Bronchial epithelial cell (primary cell): Measurements from ENCODE around the gene IQCM. TPM values are rescaled to one million over a fixed set of nuclear protein-coding genes. Genes with fewer than 3 reads are reported as not detected.
A peak's percentile ranks its signal among the peaks of the same experiment; 100 is the strongest.

ENCODE experiments used
- DNase-seq: peaks from one replicate; pipeline ENCODE4 v3.0.0-alpha.2; 2010; ENCODE audit warnings: low read depth
- FAIRE-seq: peaks from 2 replicates; lab custom pipeline; 2011; peaks lifted over from hg19 to GRCh38; lab: Jason Lieb, UNC
- H3K27me3 ChIP-seq: 2 replicates; pipeline ENCODE4 v1.5.1; 2011; ENCODE audit warnings: low read length; ENCODE audit not compliant: control insufficient read depth, insufficient read depth
- H3K36me3 ChIP-seq: 2 replicates; pipeline ENCODE4 v1.5.1; 2011; ENCODE audit warnings: low read length; ENCODE audit not compliant: control insufficient read depth, insufficient read depth
- H3K4me3 ChIP-seq: 2 replicates; pipeline ENCODE4 v1.5.1; 2011; ENCODE audit warnings: mild to moderate bottlenecking, low read depth, low read length, control low read depth
- CTCF ChIP-seq: IDR thresholded peaks from 2 replicates; pipeline ENCODE4 v1.5.1; 2011; ENCODE audit warnings: mild to moderate bottlenecking, moderate library complexity, low read length, control low read depth, inconsistent platforms; ENCODE audit not compliant: insufficient read depth, severe bottlenecking
- total RNA-seq: library from RNA; depleted of rRNA; stranded (reverse); fragments of >200 nt; gene quantifications from 2 replicates; pipeline ENCODE4 v1.2.1, GENCODE V29; 2014

Gene IQCM
- total RNA-seq, 1 donor from 2014 or later: not detected

- H3K4me3 ChIP-seq: no peak overlapping the region
- DNase-seq (peak; percentile 35), FAIRE-seq (no peak)
- H3K36me3 ChIP-seq: no peaks in the 10 kb centered on the region
- no peaks in the 10 kb centered on the region for H3K27me3 ChIP-seq
- no peak for TF ChIP-seq CTCF
These were observed 106.0 kb downstream of the IQCM start for GRCh38 chr4:149709640-149710039.

- no peaks in the 10 kb centered on the region for H3K36me3 ChIP-seq
- TF ChIP-seq CTCF: no peak
- H3K27me3 ChIP-seq: no peaks in the 10 kb centered on the region
- DNase-seq (peak; percentile 96), FAIRE-seq (no peak)
- no peak overlapping the region for H3K4me3 ChIP-seq
These were observed 107.0 kb downstream of the IQCM start for GRCh38 chr4:149708513-149709130.

GRCh38 chr4:149707862-149708261, 107.8 kb downstream of the IQCM start:
- Histone ChIP-seq H3K27me3 (no peaks in the 10 kb centered on the region), H3K4me3 (no peak overlapping the region), H3K36me3 (no peaks in the 10 kb centered on the region)
- DNase-seq: no peak
- FAIRE-seq: no peak
- TF ChIP-seq CTCF: no peak

GRCh38 chr4:149706942-149707341, 108.7 kb downstream of the IQCM start:
- H3K4me3 ChIP-seq: no peak overlapping the region
- FAIRE-seq: no peak
- no peak for TF ChIP-seq CTCF
- H3K27me3 ChIP-seq: no peaks in the 10 kb centered on the region
- H3K36me3 ChIP-seq: no peaks in the 10 kb centered on the region
- peak; percentile 32 for DNase-seq

- H3K27me3 ChIP-seq: no peaks in the 10 kb centered on the region
- no peak for TF ChIP-seq CTCF
- FAIRE-seq (no peak), DNase-seq (peak; percentile 57)
- no peak overlapping the region for H3K4me3 ChIP-seq
- H3K36me3 ChIP-seq: no peaks in the 10 kb centered on the region
These were observed 113.0 kb downstream of the IQCM start for GRCh38 chr4:149702414-149703293.
